Ramos (cell line): ENCODE results near the gene LRRC8A.
"Not testable (repeated sequence)": the region's sequence is repeated elsewhere in the genome, so short reads cannot be mapped to it uniquely, and the experiment has no call there.

Experiments used
- in situ Hi-C: fragments of 300-500 bp; cut with MboI; formaldehyde crosslinking; loops from one replicate; pipeline ENCODE4 v1.14.3; 2022; ENCODE audit warnings: low sequenced_read_pairs; ENCODE audit not compliant: unreplicated experiment

The LRRC8A gene

DNA sequence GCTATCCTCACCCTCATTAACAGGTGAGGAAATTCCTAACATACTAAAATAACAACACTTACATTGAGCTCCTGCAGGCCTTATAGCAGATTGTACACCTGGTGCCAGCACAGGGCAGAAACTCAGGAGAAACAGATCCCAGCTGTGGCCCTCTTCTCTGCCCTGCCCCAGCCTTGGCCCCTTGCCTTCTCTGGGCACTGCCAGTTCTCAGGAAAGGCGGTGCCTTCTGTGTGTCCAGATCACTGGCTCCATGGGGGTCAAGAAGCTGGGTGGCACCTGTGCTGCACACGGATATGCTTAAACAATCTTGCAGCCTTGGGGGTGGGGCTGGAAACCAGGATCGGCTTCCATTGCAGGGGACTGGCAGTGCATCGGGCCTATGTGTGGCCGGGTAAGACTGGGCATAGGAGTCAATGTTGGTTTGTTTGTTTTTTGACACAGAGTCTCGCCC, 19.5 kb upstream of the LRRC8A start:
- in situ Hi-C loops = loop anchor here (5.0 kb wide), 1 partner anchor 65 kb away; no protein-coding TSS in a partner anchor

DNA sequence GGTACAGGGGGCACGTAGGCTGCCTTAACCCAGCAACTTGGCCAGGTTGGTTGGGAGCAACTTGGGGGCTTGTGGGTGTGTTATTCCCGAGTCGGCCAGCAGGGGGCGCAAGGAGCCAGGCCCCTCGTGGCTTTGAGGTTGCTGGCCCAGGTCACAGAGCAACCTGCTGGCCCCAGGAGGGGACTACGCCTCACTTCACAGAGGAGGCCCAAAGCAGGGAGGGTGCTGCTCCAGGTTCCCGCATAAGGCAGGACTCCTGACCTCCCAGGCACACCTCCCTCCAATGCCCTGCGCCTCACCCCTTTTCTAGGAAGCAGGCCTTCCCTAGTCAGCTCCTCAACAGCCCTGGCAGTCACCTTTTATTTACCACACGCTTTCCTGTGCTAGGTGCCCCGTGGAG, 18.3 kb upstream of the LRRC8A start:
- in situ Hi-C loops = loop anchor here (5.0 kb wide), 1 partner anchor 64 kb away; no protein-coding TSS in a partner anchor

DNA sequence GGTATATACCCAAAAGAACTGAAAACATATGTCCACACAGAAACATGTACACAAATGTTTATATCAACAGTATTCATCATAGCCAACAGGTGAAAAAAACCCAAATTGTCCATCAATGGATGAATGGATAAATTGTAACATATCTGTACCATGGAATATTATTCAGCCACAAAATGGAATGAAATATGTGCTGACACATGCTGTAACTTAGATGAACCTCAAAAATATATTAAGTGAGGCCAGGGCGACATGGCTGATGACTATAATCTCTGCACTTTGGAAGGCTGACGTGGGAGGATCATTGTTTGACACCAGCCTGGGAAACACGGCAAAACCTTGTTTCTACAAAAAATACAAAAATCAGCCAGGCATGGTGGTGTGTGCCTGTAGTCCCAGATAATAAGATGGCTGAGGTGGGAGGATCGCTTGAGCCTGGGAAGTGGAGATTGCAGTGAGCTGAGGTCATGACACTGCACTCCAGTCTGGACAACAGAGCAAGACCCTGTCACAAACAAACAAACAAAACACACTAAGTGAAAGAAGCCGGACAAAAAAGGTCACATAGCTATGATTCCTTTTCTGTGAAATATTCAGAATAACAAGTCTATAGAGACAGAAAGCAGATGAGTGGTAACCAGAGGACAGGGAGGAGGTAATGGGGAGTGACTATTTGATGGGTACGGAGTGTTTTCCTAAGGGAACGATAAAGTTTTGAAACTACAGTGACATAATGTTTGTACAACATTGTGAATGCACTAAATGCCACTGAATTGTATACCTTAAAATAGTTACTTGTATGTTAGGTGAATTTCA, 11.6 kb upstream of the LRRC8A start:
- in situ Hi-C loops = no loop called here

DNA sequence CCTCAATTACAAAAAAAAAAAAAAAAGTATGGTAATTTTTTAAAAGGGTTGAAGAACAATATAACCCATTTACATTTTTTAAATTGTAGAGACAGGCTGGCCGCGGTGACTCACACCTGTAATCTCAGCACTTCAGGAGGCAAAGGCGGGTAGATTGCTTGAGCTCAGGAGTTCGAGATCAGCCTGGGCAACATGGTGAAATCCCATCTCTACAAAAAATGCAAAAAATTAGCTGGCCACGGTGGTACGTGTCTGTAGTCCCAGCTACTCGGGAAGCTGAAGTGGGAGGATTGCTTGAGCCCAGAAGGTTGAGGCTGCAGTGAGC, 11.0 kb upstream of the LRRC8A start:
- in situ Hi-C loops = not testable (repeated sequence)

DNA sequence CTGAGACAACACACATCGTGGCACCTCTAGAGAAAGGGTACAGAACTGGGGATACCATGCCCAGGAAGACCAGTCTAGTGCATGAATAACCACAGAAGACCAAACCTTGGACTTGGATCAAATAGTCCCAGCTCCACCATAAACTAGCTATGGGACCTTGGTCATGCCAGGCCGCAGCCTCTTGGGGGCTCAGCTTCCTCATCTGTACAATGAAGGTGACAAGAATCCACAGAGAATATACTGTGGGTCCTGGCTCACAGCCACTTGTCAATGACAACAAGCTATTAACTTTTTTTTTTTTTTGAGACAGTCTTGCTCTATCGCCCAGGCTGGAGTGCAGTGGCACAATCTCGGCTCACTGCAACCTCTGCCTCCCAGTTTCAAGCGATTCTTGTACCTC, 4.1 kb upstream of the LRRC8A start:
- in situ Hi-C loops = no loop called here

DNA sequence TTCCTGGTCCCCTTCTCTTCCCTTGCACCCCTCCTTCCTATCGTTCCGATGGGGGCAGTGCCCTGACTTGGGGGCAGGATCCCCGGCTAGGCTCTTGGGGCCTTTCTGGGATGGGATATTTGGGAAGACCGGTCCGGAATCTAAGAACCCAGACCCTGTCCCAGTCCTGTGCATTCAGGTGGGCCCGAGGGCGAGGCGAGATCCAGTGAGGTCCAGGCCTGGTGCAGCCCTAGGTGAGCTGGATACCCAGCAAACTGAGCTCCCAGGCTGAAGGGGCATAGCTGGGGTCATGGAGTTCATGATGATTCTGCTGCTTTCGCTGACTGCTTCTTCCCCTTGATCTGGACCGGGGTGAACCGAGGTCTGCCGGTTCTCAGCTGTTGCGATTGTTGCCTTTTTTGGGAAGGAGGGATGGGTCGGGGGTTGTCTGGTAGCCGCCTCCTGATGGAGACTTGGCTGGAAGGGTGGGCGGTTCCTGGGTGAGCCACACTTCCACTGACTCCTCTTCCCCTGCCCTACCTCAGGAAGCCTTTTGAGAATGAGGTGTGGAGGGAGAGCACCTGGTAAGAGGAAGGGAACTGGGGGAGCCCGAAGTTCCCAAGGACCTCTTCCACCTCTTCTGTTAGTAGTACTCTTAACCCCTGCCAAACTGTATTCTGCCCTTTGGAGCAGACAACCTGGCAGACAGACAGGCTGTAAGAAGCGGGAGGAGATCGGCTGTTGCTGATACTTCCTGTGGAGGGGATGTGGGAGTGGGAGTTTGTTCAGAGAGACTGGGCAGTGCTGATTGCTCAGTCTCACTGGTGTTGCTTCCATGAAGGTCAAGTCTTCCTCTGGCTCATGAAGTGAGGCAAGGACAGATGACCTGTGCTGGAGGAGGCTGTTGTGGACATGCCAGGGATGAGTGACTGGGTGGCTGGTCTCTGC, 1.0 kb downstream of the LRRC8A start:
- in situ Hi-C loops = no loop called here

DNA sequence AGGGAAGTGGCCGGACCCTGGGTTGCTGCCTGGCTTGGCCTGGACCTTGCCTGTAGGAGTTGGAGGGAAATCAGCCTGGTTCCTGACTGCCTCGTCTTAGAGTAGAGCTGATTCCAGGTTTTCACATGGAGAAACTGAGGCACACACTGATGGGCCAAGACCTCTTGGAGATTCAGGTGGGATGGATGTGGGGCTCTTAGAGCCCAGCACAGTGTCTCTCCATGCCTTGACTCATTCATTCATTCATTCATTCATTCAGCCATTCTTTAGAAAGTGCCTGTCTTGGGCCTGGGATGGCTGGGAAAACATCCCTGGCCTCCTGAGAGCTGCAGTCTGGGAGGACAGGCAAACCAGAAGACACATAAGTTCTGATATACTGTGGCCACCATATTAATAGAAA, 2.2 kb downstream of the LRRC8A start:
- in situ Hi-C loops = no loop called here

DNA sequence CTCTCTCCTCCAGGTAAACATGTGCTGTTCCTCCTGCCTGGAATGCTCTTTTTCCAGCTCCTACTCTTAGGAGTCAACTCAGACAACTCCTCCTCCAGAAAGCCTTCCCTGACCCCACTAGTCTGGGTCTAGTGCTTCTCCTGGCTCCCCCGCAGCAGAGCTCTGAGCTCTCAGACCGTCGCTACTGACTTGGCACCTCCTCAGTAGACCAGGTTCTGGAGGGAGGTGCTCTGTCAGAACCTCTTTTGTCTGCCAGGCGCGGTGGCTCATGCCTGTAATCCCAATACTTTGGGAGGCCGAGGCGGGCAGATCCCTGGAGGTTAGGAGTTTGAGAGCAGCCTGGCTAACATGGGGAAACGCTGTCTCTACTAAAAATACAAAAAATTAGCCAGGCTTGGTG, 3.4 kb downstream of the LRRC8A start:
- in situ Hi-C loops = no loop called here

DNA sequence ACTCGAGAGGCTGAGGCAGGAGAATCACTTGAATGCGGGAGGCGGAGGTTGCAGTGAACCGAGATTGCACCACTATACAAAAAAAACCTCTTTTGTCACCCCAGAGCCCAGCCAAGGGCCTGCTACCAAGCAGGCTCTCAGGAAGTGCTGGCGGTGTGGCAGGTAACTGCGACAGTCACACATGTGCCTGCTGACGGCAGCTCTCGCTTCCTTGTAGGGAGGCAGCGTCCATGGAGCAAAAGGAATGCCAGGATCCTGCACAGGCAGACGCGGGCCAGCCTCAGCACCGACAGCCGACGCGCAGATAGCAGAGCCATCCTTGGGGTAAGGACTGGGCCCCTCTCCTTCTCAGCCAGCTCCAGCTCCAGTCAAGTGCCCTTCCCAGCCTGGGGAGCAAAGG, 3.9 kb downstream of the LRRC8A start:
- in situ Hi-C loops = no loop called here

DNA sequence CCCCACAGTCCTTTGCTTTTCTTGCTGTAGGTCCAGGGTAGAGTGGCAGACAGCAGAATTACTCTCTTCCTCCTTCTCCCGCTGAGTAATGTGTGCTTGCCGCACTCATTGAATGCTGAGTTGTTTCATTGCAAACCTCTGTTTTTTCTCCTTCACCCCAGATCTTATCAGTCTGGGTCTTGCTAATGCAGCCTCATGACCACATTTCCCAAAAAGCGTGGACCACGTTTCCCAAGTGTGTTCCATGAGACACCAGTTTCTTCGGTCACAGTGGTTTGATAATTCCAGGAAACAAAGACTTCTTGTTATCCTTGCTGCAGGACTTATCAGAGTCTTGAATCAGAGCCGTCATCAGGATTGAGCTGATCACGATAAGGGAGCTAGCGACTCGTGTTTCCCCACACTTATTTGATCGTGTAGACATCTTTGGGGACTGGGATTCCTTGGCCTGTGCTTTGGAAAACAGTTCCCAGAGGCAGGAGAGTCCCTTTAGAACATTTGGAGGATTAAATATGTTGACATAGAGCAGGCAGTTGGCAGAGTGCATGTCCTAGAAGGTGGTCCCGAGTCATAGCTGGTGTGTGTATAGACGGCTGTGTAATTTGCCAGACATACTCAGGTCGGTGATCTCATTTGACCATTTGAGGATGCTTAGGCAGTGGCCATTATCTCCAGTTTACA, 4.4 kb downstream of the LRRC8A start:
- in situ Hi-C loops = no loop called here

DNA sequence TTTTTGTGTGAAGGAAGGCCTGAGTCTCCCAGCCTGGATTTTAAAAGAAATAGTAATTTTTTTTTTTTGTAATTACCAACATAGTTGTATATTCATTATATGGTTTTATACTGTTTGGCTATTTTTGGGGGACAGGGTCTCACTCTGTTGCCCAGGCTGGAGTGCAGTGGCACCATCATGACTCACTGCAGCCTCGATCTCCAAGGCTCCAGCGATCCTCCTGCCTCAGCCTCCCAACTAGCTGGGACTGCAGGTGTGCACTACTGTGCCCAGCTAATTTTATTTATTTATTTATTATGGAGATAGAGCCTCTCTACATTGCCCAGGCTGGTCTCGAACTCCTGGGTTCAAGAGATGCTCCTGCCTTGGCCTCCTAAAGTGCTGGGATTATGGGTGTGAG, 5.1 kb downstream of the LRRC8A start:
- in situ Hi-C loops = no loop called here

DNA sequence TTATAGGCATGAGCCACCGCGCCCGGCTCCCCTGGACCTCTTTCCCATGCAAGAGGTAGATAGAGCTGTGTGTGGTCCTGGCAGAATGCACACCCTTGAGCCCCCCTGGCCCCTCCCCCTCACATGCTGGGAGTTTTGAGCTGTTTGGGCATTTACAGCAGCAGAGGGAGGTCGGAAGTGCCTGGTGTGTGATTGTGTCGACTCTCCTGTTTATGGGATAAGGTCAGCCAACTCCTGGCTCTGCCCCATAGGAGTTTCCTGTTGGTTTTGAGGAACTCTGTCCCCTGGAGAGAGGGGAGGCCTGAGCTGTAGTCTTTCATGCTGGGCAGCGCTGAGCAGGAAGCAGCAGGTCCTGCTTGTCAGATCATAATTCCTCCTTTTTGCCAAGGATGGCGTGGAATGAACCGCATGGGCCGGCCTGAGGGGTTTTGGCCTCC, 6.0 kb downstream of the LRRC8A start:
- in situ Hi-C loops = no loop called here

DNA sequence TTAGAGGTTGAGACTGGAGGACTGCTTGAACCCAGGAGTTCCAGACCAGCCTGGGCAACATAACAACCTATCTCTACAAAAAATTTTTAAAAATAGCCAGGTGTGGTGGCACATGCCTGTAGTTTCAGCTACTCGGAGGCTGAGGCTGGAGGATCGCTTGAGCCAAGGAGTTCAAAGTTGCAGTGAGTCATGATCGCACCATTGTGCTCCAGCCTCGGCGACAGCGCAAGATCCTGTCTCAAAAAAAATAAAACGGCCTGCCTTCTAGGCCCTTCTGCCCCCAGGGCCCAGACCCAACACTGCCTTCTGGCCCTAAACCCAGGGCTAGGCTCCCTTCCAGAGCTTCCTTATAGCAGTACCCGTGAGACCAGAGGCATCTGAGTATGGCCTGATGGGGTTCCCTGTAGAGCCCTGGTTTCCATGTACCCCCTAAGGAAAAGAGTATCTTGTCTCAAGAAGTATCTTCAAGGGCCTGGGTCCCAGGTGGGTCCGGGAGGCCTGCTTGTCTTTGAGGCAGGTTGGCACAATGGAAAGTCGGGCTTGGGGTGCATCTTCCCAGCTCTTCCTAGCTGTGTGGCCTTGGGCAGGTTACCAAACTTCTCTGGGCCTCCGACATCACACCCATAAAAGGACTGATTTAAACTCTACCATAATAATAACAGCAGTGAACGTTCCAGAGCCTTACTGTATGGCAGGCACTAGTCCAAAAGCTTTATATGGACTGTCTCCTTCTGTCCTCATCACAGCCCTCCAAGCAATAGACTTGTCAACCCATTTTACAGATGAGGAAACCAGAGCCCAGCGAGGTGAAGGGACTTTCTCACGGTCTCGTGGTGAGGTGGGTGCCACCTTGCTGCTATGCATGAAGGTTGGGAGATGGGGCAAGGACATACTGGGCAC, 9.6 kb downstream of the LRRC8A start:
- in situ Hi-C loops = no loop called here

DNA sequence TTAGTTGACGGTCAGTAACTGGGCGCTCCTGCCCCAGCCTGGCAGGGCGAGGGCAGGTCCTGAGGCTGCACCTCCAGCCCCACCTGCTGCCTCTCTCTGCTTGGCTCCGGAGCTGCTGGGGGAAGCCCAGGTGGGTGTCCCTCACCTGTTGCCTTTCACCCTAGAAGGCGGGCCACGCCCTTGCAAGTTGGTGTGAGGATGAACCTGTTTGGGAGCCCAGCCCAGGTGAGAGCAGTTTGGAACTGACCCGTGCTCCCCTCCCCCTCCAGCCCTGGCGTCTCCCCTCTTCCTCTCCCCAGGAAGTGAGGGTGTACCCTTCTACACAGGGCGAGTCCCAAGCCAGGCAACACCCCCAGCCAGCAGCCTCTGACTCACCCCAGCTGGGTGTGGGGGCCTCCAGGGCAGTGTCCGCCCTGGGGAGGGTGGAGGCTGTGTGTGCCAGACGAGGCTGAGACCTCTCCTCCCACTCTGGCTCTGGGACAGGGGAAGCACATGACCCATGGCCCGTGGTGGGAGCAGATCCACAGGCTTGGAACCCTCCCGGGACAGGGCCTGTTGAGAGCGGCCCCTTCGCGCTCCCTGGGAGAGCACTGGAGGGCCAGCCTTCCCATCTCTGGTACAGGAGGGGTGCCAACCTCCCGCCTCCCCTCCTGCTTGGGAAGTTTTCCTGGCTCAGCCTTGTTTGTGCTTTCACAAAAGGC, 10.4 kb downstream of the LRRC8A start:
- in situ Hi-C loops = no loop called here

DNA sequence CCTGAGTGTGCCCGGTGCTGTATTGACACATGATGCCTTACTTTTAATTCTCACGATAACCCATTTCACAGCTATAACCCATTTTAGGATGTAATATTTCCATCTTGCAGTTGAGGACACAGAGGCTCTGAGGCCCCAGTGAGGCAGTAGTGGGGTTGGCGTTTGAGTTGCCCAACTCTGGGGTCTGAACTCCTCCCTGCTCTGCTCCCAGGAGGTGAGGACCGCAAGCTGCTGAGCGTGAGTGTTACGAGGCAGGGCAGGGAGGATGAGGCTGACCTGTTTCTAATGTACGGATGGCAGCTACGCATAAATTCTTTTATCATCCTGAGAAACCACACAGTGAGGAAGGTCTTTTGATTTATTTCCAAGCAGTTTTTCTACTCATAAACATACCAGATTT, 11.4 kb downstream of the LRRC8A start:
- in situ Hi-C loops = no loop called here

DNA sequence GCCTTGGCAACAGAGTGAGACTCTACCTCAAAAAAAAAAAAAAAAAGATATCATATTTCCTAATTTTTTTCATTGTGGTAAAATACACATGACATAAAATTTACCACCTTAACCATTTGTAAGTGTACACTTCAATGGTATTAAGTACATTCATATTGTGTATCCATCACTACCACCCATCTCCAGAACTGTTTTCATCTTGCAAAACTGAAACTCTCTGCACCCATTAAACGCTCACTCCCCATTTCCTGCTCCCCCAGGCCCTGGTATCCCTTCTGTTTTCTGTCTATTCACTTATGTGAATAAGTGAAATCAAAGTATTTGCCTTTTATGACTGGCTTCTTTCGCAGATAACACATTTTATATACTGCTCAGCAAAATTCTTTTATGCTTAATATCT, 12.8 kb downstream of the LRRC8A start:
- in situ Hi-C loops = no loop called here

DNA sequence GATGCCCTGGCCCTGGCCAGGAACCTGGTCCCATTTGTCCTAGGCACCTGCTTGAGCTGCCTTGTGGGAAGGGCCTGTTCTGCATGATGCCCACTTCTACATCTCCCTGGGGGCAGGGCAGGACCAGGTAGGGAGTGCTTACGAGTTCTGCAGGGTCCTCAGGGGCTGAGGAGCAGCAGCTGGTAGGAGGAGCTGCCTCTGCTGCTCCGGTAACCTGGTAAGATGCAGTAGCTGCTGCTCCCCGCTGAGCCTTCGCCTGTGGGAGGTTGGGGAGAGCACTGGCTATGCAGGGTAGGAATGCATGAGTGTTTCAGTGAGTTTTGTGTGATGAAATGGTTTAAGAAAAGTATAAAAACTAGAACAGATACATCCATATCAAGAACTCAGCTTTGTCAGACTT, 13.6 kb downstream of the LRRC8A start:
- in situ Hi-C loops = no loop called here

DNA sequence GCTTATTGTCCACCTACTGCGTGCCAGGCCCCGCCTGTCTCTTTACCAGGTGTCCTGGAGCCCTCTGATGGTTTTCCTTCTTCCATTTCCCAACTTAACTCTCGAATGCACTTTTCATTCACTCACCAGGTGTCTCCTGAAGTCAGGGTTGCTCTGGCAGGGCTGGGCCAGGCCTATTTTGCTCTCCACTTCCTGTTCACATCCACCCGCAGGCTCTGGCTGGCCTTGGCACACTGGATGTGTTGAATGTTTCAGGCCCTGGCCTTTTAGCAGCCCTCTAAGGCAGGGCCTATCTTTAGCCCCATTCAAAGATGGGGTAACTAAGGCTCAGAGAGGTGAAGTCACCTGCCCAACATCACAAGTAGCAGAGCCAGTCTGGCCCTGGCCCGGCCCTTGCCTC, 16.4 kb downstream of the LRRC8A start:
- in situ Hi-C loops = no loop called here

DNA sequence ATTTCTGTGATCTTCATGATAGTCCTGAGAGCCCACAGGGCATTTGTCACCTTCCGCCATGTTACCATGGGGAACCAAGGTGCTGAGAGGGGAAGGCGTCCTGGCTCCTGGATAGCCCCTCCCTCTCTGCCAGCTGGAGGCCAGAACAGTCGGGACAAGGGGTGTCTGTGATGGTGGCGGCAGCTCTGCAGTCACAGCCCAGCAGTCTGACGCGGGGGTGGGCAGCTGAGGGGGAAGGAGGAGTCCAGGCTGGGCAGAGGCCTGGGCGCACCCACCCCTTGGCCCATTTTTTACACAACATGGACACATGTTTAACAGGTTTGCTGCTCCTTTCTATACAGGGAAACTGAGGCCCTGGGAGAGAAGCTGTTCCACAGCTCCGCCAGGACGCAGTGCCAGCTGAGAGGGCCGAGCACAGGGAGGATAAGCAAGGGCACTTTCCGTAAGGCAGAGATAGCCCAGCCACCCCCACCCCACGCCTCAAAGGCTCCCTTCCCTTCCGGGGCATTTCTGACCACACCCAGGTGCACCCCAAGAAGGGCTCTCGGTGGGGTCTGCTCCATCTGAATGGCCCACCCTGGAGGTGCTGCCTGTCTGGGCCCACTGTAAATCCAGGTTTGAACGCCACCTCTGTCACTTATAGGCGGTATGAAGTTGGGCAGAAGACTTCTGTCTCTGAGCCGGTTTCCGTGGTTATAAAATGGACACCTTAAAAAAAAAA, 17.1 kb downstream of the LRRC8A start:
- in situ Hi-C loops = no loop called here
